A549 (cell line): ENCODE measurements around the gene NFILZ. TPM values are rescaled to one million over a fixed set of nuclear protein-coding genes. Genes with fewer than 3 reads are reported as not detected.

ENCODE experiments used
- ATAC-seq, 2 experiments: fragments of 200-7000 bp in 1 of 2; fragments of >200 bp in 1 of 2; cut with Nextera tagmentation in 1 of 2; cut with Tn5 transposase in 1 of 2; 3 replicates each; pipeline versions ENCODE4 v1.8.0 to v1.9.1; 2018 to 2020; ENCODE audit warnings: mild to moderate bottlenecking in 1 of 2, moderate library complexity in 1 of 2
- CTCF ChIA-PET: fragments of 300-600 bp; sonication (Branson Sonifier 250); formaldehyde crosslinking; extraction: SDS; loops from one replicate; lab custom pipeline; 2021; ENCODE audit warnings: antibody characterized with exemption, inconsistent platforms; lab: Yijun Ruan, JAX
- POLR2A ChIA-PET: fragments of 350-600 bp; formaldehyde crosslinking; extraction: SDS; loops from one replicate; lab custom pipeline; 2021; ENCODE audit warnings: antibody characterized with exemption, inconsistent platforms; lab: Yijun Ruan, JAX
- DNase-seq, 2 experiments: peaks; one replicate each; pipeline versions ENCODE4 v3.0.0 to v3.0.0-alpha.2; 2011 to 2016; ENCODE audit warnings: low read depth in 1 of 2, low spot score in 1 of 2
- FAIRE-seq: peaks from 2 replicates; lab custom pipeline; 2011; peaks lifted over from hg19 to GRCh38; lab: Jason Lieb, UNC
- H3K27ac ChIP-seq, 2 experiments: fragments of >200 bp; sonication (Bioruptor Twin); formaldehyde crosslinking; 3 replicates each; pipeline ENCODE4 v1.5.1; 2016 to 2017
- H3K4me1 ChIP-seq: fragments of >200 bp; sonication (Bioruptor Twin); formaldehyde crosslinking; 3 replicates; pipeline ENCODE4 v1.6.1; 2016
- H3K4me2 ChIP-seq: fragments of >200 bp; sonication (Bioruptor Twin); formaldehyde crosslinking; 3 replicates; pipeline ENCODE4 v1.6.1; 2016
- H3K4me3 ChIP-seq: fragments of >200 bp; sonication (Bioruptor Twin); formaldehyde crosslinking; 3 replicates; pipeline ENCODE4 v1.5.1; 2016
- H3K9me3 ChIP-seq: fragments of >200 bp; sonication (Bioruptor Twin); formaldehyde crosslinking; 3 replicates; pipeline ENCODE4 v1.6.1; 2016
- ATOH8 ChIP-seq: fragments of 250-450 bp; sonication (Bioruptor Pico); IDR thresholded peaks from 2 replicates; pipeline ENCODE4 v1.5.0; 2020; ENCODE audit warnings: low read depth, mild to moderate bottlenecking, moderate library complexity
- CTCF ChIP-seq: fragments of >200 bp; sonication (Bioruptor Twin); formaldehyde crosslinking; IDR thresholded peaks from 3 replicates; pipeline ENCODE4 v1.5.1; 2016
- E2F6 ChIP-seq: IDR thresholded peaks from 2 replicates; pipeline ENCODE4 v1.6.1; 2012; ENCODE audit warnings: low read depth, borderline replicate concordance
- EHF ChIP-seq: fragments of 250-450 bp; sonication (Bioruptor Pico); IDR thresholded peaks from 2 replicates; pipeline ENCODE4 v1.5.0; 2020; ENCODE audit warnings: mild to moderate bottlenecking
- EHMT2 ChIP-seq: fragments of 200-600 bp; sonication (generic); IDR thresholded peaks from 2 replicates; pipeline ENCODE4 v1.6.1; 2016; ENCODE audit warnings: antibody characterized with exemption, low read depth, mild to moderate bottlenecking, moderate library complexity
- EP300 ChIP-seq, 2 experiments: fragments of >200 bp; sonication (Bioruptor Twin); formaldehyde crosslinking; IDR thresholded peaks; 2 replicates in 1 of 2; 3 replicates in 1 of 2; pipeline ENCODE4 v1.6.1; 2016 to 2017
- ESRRA ChIP-seq: fragments of 150-350 bp; IDR thresholded peaks from 2 replicates; pipeline ENCODE4 v1.6.1; 2014; ENCODE audit warnings: mild to moderate bottlenecking, low read length, borderline replicate concordance
- FOSB ChIP-seq: fragments of 250-450 bp; sonication (Bioruptor Pico); IDR thresholded peaks from 2 replicates; pipeline ENCODE4 v1.5.0; 2020; ENCODE audit warnings: mild to moderate bottlenecking, moderate library complexity
- FOSL2 ChIP-seq, 2 experiments: fragments of 450-650 bp in 1 of 2; fragments of >200 bp in 1 of 2; sonication (Bioruptor Twin) in 1 of 2; formaldehyde crosslinking; IDR thresholded peaks; 2 replicates each; pipeline versions ENCODE4 v1.5.0 to v1.6.1; 2016 to 2020; ENCODE audit warnings: mild to moderate bottlenecking in 1 of 2, moderate library complexity in 1 of 2
- HDAC2 ChIP-seq: fragments of 200-600 bp; sonication (generic); IDR thresholded peaks from 2 replicates; pipeline ENCODE4 v1.6.1; 2016
- HOXB13 ChIP-seq: fragments of 250-450 bp; sonication (Bioruptor Pico); IDR thresholded peaks from 2 replicates; pipeline ENCODE4 v1.5.0; 2020; ENCODE audit warnings: low read depth, mild to moderate bottlenecking, moderate library complexity
- HOXB5 ChIP-seq: fragments of 250-450 bp; sonication (Bioruptor Pico); IDR thresholded peaks from 2 replicates; pipeline ENCODE4 v1.5.0; 2020; ENCODE audit warnings: mild to moderate bottlenecking, moderate library complexity
- JUN ChIP-seq, 2 experiments: fragments of >200 bp; sonication (Bioruptor Twin); formaldehyde crosslinking; IDR thresholded peaks; 2 replicates in 1 of 2; 3 replicates in 1 of 2; pipeline ENCODE4 v1.6.1; 2016 to 2017
- JUNB ChIP-seq: fragments of >200 bp; sonication (Bioruptor Twin); formaldehyde crosslinking; IDR thresholded peaks from 2 replicates; pipeline ENCODE4 v1.6.1; 2016
- KDM5A ChIP-seq: fragments of 200-600 bp; sonication (generic); IDR thresholded peaks from 2 replicates; pipeline ENCODE4 v1.6.1; 2016; ENCODE audit warnings: antibody characterized with exemption, mild to moderate bottlenecking
- MAX ChIP-seq: IDR thresholded peaks from 2 replicates; pipeline ENCODE4 v1.6.1; 2012
- NR3C1 ChIP-seq: fragments of >200 bp; sonication (Bioruptor Twin); formaldehyde crosslinking; IDR thresholded peaks from 3 replicates; pipeline ENCODE4 v1.6.1; 2017
- PBX3 ChIP-seq: IDR thresholded peaks from 2 replicates; pipeline ENCODE4 v1.6.1; 2012
- RARB ChIP-seq: fragments of 250-450 bp; sonication (Bioruptor Pico); IDR thresholded peaks from 2 replicates; pipeline ENCODE4 v1.8.0; 2021; ENCODE audit warnings: mild to moderate bottlenecking, moderate library complexity
- REST ChIP-seq: fragments of 200-600 bp; sonication (generic); IDR thresholded peaks from 2 replicates; pipeline ENCODE4 v1.6.1; 2016; ENCODE audit warnings: antibody characterized with exemption, mild to moderate bottlenecking, moderate library complexity
- RFX5 ChIP-seq: fragments of 450-650 bp; IDR thresholded peaks from 2 replicates; pipeline ENCODE4 v1.7.1; 2014; ENCODE audit warnings: antibody characterized with exemption, mild to moderate bottlenecking, moderate library complexity
- ZC3H11A ChIP-seq: fragments of 450-650 bp; IDR thresholded peaks from 2 replicates; pipeline ENCODE4 v1.6.1; 2014; ENCODE audit warnings: antibody characterized with exemption, mild to moderate bottlenecking
- ZSCAN20 ChIP-seq: fragments of 250-450 bp; sonication (Bioruptor Pico); IDR thresholded peaks from 2 replicates; pipeline ENCODE4 v1.8.0; 2022; ENCODE audit warnings: mild to moderate bottlenecking, moderate library complexity
- WGBS: methylation state at CpG from one replicate; pipeline ENCODE4 v1.1.6; 2017; ENCODE audit errors: missing lambda C conversion rate; 5-methylcytosine and 5-hydroxymethylcytosine counted together
- polyA plus RNA-seq, 4 experiments: library from polyadenylated mRNA; depleted of rRNA in 3 of 4; stranded (reverse); fragments of >200 nt; fragmentation: RNase III in 1 of 4; extraction: RNeasy Plus Mini Kit Qiagen cat#74134 plus additional on column Dnase treatment in 1 of 4; gene quantifications; 2 replicates in 3 of 4; 3 replicates in 1 of 4; pipeline ENCODE4 v1.2.3, GENCODE V29; 2011 to 2017

NFILZ gene
- polyA plus RNA-seq, 2 of the 4 experiments (the other 2 are of a cell fraction) = not detected

GRCh38 chr19:8639821-8640401 lies 9.5 kb downstream of the NFILZ start:
- H3K9me3 ChIP-seq = peaks cover 21% of the 10 kb centered on the region
- CTCF ChIA-PET = interaction anchor here (1.1 to 2.7 kb wide), 2 partner anchors 15 to 54 kb away, joined by 4 to 10 read pairs; no protein-coding TSS in a partner anchor
- POLR2A ChIA-PET = interaction anchor here (0.8 to 1.5 kb wide), 2 partner anchors 9 to 24 kb away, joined by 3 to 5 read pairs; partner anchors contain the start of gene NFILZ
- H3K4me2 ChIP-seq = peak overlapping the region; percentile 77
- FAIRE-seq (no peak), ATAC-seq (peak; percentile 40 to 44), DNase-seq (peak in 1 of 2 experiments; percentile 92)
- TF ChIP-seq HOXB13 (peak; percentile 58; the same call in 1 of the 2 replicates), ESRRA (no peak), CTCF (no peak), HOXB5 (CRISPR knock-in tag) (peak; percentile 64; the same call in 1 of the 2 replicates), EHF (CRISPR knock-in tag) (peak; percentile 75; the same call in 1 of the 2 replicates), RARB (CRISPR knock-in tag) (peak; percentile 71; the same call in 1 of the 2 replicates), FOSL2 (IDR thresholded peaks at IDR 0.05) (no peak), FOSL2 (CRISPR knock-in tag; IDR thresholded peaks at IDR 0.05) (no peak), NR3C1 (no peak)
- H3K4me3 ChIP-seq = no peak overlapping the region
- peaks cover 50% of the 10 kb centered on the region for H3K4me1 ChIP-seq
- H3K27ac ChIP-seq = peak overlapping the region; percentile 94 to 98
- WGBS = 6% methylated on average over 8 of the region's 8 CpGs

- ChIA-PET CTCF (interaction anchor here (1.1 to 2.7 kb wide), 2 partner anchors 14 to 53 kb away, joined by 4 to 10 read pairs; no protein-coding TSS in a partner anchor), POLR2A (interaction anchor here (0.8 to 1.5 kb wide), 2 partner anchors 10 to 25 kb away, joined by 3 to 5 read pairs; partner anchors contain the start of gene NFILZ)
- DNase-seq (peak; percentile 76 to 97), FAIRE-seq (peak; percentile 76), ATAC-seq (peak; percentile 73 to 74)
- H3K9me3 ChIP-seq = peaks cover 21% of the 10 kb centered on the region
- peak overlapping the region; percentile 94 to 98 for H3K27ac ChIP-seq
- H3K4me2 ChIP-seq = peak overlapping the region; percentile 77
- 4% methylated on average over 12 of the region's 12 CpGs for WGBS
- H3K4me3 ChIP-seq = peak overlapping the region; percentile 17; the same call in 1 of the 3 replicates
- H3K4me1 ChIP-seq = peaks cover 44% of the 10 kb centered on the region
- TF ChIP-seq REST (no peak), RFX5 (no peak), ZSCAN20 (CRISPR knock-in tag) (peak; percentile 70), EHF (CRISPR knock-in tag) (peak; percentile 33; the same call in 1 of the 2 replicates), JUN (IDR thresholded peaks at IDR 0.05) (peak; percentile 84 to 88), PBX3 (peak; percentile 21; the same call in 1 of the 2 replicates), EP300 (IDR thresholded peaks at IDR 0.05) (peak; percentile 86 to 94; a peak in 4 of 5 replicates), CTCF (no peak), ESRRA (peak; percentile 74), JUNB (no peak; the same call in 1 of the 2 replicates), HDAC2 (no peak), KDM5A (no peak), EHMT2 (no peak), ZC3H11A (no peak), MAX (peak; percentile 49), ATOH8 (CRISPR knock-in tag) (no peak), NR3C1 (no peak), E2F6 (no peak), HOXB13 (no peak), FOSB (no peak)
Observed at GRCh38 chr19:8640402-8641004, 10.1 kb downstream of the NFILZ start.
